DLD1 (cell line): ENCODE measurements around the gene HARS1.
"Not testable (repeated sequence)": the region's sequence is repeated elsewhere in the genome, so short reads cannot be mapped to it uniquely, and the experiment has no call there.

Experiments used
- in situ Hi-C: cut with HindIII; loops from 2 replicates; pipeline ENCODE4 v1.10.0; 2017; ENCODE audit warnings: low sequenced_read_pairs

HARS1 gene

DNA sequence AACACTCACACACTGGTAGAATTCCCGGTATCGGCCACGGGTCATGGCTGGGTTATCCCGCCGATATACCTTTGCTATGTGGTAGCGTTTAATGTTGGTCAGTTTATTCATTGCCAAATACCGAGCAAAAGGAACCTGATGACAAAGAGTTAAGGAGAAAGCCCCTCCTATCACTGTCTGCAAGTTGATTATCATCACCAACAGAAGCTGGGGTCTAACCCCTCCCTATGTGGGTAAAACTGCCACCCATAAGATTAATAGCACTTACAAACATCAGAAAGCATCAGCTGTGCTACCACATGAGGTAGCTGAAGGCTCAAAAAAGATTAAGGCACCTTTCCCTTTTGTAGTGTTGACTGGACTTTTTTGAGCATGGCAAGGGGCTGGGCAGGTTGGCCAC, 12.2 kb downstream of the HARS1 start:
- in situ Hi-C loops, result no loop called here

DNA sequence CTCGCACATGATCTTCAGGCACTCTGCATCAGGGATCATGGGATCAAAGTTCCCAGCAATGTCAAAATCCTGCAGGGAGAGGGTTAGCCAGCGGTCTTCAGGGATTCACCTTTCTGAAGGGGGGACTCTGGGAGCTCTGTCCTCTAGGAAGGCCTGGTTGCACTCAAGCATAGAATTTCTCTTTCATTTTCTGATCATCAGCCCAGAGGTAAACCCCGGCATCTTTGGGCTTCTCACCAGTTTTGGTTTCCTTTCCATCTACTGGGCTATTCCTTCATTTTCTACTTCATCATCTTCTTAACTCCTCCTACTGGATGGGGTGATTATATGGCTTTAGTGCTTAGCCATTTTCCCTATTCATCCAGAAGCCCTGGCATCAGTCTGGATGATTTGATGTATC, 13.2 kb downstream of the HARS1 start:
- in situ Hi-C loops, result no loop called here

DNA sequence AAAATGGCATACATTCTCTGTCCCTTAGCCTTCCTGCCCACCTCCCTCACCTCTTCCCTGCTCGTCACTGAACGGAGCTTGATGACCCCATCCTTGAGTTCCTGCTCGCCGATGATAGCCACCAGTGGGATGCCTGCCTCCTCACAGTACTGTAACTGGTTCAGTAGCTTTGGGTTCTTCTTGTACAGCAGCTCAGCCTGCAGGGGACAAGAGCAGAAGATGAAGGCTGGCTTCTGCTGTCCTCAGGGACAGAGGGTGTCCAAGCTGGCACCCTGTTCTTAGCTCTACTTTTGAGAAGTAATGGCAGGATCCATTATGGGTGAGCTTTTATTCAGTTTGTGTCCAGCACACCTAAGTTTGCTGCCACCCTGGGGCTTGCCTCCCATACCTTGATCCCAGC, 16.5 kb downstream of the HARS1 start:
- in situ Hi-C loops, result no loop called here

DNA sequence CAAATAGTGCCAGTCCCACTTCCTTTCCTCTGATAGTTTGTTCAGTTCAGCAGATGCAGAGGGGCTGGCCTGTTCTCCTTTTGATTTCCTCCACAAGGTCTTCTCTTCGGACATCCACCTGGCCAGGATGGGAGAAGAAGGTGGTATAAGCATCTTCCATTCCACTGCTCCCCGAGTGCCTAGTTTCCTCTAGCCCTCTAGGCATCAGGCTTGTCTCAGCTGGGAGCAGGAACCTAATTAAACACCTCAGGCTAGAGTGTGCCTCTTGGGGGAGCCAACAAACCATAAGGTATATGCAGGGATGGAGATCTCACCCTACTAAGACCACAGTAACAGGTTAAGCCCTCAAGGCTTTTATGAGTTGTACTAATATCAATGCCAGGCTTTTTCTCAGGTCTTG, 17.0 kb downstream of the HARS1 start:
- in situ Hi-C loops, result no loop called here

DNA sequence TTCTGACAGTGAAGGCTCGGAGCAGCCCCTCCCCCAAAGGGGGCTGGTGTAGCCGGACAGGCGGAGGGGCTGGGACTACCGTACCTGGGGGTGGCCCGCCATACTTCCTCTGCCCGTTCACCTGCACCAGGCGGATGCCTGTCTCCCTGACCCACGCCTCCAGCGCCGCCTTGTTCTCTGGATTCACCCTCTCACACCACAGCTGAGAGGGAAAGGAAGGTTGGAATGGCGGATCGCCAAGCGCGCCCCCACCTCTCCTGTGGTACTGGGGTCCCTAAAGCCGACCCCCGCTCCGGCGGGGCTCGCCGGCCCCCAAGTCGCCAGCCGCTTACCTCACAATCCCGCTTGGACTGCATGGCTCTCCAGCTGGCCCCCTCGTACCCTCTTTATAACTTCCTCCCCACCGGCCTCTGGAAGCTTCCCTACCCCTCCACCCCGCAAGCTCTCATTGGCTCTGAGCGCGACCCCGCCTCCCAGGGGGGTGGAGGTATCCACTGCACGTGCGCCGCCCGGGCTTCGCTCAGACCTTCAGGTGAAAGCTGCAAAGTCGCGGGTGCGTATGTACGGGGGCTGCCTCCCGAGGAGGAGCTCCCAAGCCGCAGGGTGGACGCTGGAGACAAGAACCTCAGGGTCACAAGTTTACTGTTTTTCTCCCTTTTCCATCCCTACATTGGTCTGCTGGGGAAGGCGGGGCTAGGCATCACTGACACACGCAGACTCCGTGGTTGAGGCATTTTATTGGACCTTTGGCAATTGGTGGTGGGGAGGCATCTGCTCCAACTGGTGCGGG, 17.8 kb downstream of the HARS1 start, which contains the start of gene DND1:
Gene DND1 (minus strand): TSS at position 390 of the 790 bp plus-strand sequence. CDS start 34 bp downstream, at position 356.
- in situ Hi-C loops, result no loop called here

DNA sequence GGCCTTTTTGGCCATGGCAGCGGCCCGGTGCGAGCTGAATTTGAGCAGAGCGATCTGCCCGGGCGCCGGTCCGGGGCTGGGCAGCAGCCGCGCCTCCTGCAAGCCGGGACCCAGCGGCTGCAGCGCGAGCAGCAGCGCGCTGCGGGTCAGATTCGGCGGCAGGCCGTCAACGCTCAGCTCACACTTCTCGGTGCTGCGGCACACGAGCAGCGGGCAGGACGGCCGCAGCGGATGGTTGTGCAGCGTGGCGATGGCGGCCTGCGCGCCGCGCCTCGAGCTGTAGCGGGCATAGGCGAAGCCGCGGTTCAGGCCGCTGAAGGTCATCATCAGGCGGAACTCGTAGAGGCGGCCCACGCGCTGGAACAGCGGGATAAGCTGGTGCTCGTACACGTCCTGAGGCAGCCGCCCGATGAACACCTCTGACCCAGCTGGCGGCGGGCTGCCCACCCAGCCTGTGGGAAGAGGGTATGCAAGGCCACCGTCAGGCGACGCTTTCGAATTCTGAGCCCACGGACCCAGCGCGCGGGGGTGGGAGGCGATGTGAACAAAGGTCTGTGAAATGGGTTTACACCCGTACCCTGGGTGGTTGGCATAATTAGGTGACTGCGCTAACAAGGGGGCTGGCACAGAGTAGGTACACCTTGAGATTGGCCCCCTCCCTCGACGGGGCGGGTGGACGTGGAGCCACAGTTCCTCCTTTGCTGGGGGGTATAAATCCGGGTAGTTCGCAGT, 18.5 kb downstream of the HARS1 start:
- in situ Hi-C loops, result no loop called here

DNA sequence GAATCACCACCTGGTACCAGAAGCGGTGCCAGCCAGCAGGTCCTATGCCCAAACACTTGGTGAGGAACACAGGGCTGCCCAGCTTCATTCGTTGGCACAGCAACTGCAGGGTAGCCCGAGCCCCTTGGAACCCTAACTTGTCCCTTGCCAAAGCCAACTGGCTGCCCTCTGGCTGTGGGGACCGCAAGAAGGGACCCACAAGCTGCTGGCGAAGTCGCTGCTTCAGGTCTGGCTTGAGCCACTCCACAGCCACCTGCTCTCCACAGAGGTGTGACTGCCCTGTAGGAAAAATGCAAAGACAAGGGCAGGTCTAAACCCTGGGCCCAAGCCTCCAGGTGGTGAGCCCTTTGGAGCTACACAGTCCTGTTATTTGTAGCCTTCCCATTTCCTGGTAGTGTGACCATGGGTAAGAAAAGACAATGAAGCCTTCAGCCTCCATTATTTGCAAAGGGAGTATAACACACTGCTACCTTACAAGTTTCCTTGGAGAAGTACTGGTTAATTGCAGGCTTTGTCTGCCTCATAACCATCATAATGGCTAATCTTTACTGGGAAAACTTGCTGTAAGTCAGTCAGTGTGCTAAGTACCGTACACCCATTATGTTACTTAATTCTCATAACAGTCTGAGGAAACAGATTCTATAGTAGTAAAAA, 19.6 kb downstream of the HARS1 start:
- in situ Hi-C loops, result no loop called here

DNA sequence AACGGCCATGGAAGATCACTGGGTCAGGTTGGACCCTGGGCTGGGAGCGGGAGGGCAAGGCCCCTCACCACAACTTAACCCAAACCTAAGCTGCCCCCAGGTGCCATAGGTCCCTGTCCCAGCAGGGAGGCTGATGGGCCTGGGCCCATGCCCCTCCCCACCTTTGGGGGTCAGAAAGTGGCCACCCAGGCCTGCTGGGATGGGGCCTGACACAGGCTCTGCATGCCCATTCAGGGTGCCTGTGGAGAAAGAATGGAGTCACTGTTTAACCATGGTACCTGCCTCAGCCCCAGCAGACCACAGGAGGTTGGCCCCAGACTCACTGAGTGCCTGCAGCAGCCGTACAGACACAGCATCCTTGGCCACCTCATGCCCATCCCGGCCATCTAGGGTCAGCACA, 20.1 kb downstream of the HARS1 start:
- in situ Hi-C loops, result not testable (repeated sequence)

DNA sequence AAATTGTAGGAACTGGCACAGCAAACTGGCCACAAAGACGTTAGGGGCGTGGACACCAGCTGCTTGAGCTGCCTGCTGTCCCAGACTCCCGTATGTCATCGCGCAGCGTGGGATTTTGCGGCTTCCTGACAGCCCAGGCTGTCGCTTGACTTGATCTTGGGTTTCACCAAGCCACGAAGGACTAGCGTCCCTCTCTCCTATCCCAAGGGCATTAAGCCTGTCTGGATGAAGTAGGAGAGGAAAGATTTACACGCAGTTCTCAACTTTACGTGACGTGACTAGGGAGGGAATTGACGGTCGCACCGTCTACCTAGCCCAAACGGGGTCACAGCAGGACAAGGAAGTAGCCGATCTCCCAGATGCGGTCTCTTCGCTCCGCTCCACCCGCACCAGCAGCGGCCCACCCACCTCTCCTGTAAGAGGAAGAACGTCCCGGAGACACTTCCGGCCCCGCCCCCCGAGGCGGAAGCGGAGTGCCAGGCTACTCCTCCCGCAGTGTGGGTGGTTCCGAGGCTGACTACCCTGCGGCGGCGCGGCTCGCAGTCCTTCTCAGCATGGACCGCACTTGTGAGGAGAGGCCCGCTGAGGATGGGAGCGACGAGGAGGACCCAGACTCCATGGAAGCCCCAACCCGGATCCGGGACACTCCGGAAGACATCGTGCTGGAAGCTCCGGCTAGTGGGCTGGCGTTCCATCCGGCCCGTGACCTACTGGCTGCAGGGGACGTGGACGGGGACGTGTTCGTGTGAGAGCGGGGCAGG, 26.6 kb downstream of the HARS1 start, which contains the start of gene WDR55:
Gene WDR55 (plus strand): TSS at position 546 of the 761 bp plus-strand sequence. CDS start 9 bp downstream, at position 555.
- in situ Hi-C loops, result no loop called here

DNA sequence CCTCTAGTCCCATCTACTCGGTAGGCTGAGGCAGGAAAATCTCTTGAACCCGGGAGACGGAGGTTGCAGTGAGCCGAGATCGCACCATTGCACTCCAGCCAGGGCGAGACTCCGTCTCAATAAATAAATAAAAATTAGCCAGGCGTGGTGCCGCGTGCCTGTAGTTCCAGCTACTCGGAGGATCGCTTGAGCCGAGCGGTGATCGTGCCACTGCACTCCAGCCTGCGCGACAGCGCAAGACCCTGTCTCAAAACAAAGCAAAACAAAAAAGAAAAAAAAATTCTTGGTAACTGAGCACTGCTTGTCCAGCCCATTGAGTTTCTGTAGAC, 27.2 kb downstream of the HARS1 start:
- in situ Hi-C loops, result no loop called here

DNA sequence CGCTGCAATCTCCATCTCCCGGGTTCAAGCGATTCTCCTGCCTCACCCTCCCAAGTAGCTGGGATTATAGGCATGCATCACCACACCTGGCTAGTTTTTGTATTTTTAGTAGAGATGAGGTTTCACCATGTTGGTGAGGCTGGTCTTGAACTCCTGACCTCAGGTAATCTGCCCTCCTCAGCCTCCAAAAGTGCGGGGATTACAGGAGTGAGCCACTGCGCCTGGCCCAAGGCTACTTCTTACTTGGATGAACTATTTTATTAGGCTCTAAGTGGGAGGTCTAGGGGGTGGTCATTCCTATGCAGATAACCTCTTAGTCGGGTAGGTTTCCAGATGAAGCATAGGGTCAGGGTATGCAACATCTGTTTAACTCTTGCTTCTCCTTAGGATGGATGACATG, 30.8 kb downstream of the HARS1 start:
- in situ Hi-C loops, result not testable (repeated sequence)

DNA sequence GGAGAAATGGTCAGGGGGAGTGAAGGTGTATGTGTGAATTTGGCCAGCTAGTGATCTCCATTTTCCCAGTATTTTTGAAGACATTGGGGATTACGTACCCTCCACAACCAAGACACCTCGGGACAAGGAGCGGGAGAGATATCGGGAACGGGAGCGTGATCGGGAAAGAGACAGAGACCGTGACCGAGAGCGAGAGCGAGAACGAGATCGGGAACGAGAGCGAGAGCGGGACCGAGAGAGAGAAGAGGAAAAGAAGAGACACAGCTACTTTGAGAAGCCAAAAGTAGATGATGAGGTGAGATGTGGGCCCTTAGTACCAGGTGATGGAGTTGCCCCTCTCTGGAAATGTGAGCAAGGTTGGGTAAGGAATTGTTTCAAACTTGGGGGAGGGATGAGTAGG, 32.3 kb downstream of the HARS1 start:
- in situ Hi-C loops, result no loop called here

DNA sequence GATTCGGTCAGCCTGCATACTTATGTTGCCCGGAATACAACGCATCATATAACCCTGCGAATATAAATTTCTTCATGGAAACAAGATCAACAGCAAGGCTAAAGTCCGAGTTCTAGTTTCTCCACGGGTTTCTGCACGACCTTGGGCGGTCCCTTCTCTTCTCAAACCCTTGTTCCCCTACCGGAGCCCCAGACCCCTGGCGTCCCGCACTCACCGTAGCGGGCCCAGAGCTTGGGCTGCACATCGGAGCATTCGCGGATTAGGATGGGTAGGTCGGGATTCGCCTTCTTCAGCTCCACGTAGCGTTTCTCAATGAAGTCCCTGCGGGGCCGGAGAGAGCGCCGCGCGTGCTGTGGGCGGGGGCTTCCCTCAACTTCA, 44.1 kb downstream of the HARS1 start:
- in situ Hi-C loops, result no loop called here

DNA sequence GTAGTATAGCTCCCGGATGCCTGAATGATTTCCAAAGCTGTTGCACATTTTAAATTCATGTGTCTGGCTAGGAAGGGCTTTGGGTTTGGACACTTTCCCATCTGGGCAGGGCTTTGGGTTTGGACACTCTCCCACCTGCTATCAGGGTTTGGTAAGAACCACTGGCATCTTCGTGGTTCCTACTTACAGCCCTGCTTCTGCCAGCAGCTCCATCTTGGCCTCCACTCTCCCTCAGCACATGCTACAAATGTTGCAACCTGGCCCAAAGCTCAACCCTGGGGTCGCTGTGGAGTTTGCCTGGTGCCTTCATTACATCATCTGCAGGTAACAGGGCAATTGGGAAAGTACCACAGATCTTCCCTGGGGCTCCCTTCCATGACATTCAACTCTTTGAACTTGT, 48.5 kb downstream of the HARS1 start:
- in situ Hi-C loops, result no loop called here

DNA sequence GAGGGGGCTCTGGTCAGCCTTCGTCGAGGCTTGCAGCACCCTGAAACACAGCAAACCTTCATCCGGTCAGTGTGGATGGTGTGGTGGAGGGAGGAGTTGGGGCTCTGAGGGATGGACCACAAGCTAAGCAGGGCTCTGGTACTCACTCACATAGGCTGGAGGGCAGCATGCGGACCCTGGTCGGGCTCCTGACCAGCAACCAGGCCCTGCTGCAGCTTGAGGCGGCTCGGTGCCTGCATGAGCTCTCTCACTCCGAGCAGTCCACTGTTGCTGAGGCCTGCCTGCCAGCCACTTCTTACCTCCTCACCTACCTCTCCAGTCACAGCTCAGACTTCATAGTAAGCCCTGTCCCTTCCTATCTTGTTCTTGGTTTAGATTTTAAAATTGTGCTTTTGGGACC, 49.5 kb downstream of the HARS1 start:
- in situ Hi-C loops, result no loop called here

DNA sequence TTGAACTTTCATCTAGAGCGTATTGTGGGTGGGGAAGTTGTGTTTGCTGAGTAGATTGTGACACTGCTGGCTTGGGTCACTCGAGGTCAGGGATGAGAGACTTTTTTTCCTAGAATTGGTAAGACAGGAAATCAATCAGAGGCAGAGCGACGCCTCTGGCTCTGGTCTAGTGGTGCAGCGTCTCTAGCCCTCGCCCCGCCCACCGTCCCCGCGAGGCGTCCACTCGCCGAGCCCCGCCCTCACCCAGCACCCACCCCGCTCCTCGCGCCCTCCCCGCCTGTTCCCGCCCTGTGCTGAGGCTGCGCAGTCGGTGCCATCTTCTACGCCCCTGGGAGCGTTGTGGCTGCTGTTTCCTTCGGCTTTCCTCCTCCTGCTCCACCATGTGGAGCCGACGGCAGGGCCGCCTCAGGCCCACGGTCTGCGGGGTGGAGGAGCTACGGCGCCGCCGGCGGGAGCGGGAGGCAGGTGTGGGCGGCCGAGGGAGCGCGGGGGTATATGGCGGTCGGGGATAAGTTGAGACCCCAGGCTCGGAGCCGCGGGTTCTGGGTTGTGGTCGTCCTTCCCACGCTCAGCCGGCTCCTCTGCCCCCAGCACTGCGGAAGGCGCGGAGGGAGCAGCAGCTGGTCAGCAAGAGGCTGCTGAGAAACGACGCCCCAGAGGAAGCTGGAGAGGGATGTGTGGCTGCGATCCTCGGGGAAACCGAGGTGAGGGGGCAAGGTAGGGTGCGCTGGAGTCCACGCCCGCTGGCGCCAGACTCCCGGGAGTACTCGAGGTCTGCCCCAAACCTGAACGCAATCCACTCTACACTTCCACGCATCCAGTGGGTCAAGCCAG, 51.8 kb downstream of the HARS1 start, which contains the start of gene TMCO6:
Gene TMCO6 (plus strand): TSS at position 304 of the 834 bp plus-strand sequence. CDS start 77 bp downstream, at position 381.
- in situ Hi-C loops, result no loop called here

DNA sequence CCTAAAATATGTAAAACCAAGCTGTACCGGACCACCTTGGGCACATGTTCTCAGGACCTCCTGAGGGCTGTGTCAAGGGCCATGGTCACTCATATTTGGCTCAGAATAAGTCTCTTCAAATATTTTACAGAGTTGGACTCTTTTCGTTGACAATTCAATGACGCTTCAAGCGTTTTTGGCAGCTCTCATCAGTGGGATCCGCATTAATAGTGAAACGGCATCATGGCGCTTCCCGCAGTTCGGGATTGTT, 52.3 kb downstream of the HARS1 start:
- in situ Hi-C loops, result not testable (repeated sequence)

DNA sequence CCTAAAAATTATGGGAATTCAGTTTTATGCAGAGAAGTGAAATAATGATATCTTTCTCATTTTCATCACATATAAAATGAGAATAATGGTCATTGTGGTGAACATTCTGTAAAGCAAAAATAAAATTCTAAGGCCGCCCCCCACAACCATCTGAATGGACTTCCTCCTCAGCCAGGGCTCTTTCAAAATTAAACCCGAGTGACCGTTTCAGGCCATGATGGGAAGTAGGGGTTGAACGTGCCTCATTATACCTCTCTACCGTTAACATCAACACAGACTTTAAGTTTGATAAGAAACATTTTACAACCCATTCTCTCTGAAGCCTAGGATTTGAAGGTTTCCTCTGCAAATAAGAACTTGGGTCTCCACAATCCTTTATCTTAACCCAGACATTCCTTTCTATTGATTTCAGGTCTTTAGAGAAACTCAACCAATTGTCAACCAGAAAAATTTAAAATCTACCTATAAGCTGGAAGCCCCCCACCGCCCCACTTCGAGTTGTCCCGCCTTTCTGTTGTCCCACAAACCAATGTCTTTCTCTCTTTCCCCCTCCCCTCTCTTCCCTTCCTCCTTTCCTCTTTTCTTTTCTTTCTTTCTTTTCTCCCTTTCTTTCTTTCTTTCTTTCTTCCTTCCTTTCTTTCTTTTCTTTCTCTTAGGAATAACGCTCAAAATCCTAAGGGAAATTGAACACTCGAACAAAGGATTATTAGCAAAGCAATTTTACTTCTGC, 53.6 kb downstream of the HARS1 start:
- in situ Hi-C loops, result no loop called here

DNA sequence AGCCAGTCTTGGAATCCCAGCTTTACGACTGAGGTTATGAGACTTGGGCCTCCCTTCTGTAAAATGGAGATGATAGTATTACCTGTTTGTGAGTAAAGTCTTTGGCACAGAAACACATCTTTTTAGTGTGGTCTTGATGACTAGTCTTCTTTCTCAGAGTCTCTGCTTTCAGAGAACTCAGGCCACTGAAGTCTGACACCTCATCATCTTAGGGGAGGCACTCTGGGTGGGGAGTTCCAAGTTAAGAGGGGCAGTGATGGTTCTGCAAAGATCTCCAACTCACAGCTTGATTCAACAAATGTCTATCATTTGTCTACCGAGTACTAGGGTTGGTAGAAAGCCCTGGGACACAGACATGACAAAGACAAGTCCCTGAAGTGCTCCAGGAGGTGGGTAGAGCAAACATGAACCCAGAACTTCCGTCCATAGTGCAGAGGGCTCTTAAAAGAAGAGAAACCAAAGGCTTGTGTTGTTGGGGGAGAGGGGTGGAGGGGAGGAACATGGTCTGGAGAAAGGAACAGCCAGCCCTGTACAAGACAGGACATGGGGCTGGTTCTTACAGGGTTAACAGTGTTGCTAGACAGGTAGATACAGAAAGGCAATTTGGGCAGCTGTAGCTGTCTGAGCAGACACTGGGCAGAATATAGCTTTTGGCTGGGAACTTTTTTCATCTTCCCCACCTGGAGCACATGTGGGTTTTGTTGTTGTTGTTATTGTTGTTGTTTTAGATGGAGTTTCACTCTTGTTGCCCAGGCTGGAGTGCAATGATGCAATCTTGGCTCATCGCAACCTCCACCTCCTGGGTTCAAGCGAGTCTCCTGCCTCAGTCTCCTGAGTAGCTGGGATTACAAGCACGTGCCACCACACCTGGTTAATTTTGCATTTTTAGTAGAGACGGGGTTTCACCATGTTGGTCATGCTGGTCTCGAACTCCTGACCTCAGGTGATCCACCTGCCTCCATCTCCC, 55.6 kb downstream of the HARS1 start:
- in situ Hi-C loops, result no loop called here
